ENCODE data around the gene COPS3.

GRCh38 chr17:17325816-17326215, 44.8 kb upstream of the COPS3 start:
- TF ChIP-seq CTCF (IDR thresholded peaks at IDR 0.05) (no peak), POLR2A (IDR thresholded peaks at IDR 0.05) (no peak)
